Skeletal muscle satellite cell (primary cell): Measurements from ENCODE around the gene KCNT1.

ENCODE experiments used
- H3K27me3 ChIP-seq: 2 replicates; pipeline ENCODE4 v1.7.0; 2013; ENCODE audit warnings: low read length; ENCODE audit not compliant: control insufficient read depth, insufficient read depth
- H3K36me3 ChIP-seq: 2 replicates; pipeline ENCODE4 v1.7.0; 2013; ENCODE audit warnings: mild to moderate bottlenecking, control low read depth, low read length; ENCODE audit not compliant: insufficient read depth
- H3K4me1 ChIP-seq: 2 replicates; pipeline ENCODE4 v1.7.0; 2013; ENCODE audit warnings: low read length; ENCODE audit not compliant: control insufficient read depth, insufficient read depth
- H3K4me2 ChIP-seq: 2 replicates; pipeline ENCODE4 v1.7.0; 2013; ENCODE audit warnings: mild to moderate bottlenecking, low read length
- H3K4me3 ChIP-seq: 2 replicates; pipeline ENCODE4 v1.7.0; 2013; ENCODE audit warnings: low read length
- H3K9ac ChIP-seq: 2 replicates; pipeline ENCODE4 v1.7.0; 2013; ENCODE audit warnings: mild to moderate bottlenecking, low read depth, low read length, moderate library complexity
- H3K9me3 ChIP-seq: replicated peaks from 2 replicates; pipeline ENCODE4 v1.7.0; 2013; ENCODE audit warnings: mild to moderate bottlenecking, control low read depth, low read length

The KCNT1 gene

DNA sequence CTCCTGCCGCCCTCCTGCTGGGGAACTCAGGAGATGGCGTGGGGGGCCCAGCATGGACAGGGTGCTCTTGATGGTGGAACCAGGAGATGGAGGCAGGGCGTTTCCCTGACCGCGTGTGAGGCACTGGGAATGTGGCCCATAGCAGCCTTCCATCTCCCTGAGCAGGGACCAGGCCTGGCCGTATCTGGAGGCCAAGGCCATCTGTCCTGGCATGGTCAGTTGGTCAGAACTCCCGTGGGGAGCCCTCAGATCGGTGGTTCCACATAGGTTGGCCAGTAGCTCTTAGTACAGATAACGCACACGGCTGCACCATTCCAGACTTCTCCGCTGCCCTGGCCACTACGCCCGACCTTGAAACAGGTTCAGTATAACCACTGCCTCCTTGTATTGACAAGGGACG lies 77.6 kb downstream of the KCNT1 start:
- H3K4me1 ChIP-seq, result no peaks in the 10 kb centered on the region
- no peak overlapping the region for H3K4me3 ChIP-seq
- H3K4me2 ChIP-seq, result no peak overlapping the region
- no peaks in the 10 kb centered on the region for H3K9me3 ChIP-seq
- H3K36me3 ChIP-seq, result no peaks in the 10 kb centered on the region
- H3K27me3 ChIP-seq, result peaks cover 3% of the 10 kb centered on the region
- H3K9ac ChIP-seq, result no peak overlapping the region

DNA sequence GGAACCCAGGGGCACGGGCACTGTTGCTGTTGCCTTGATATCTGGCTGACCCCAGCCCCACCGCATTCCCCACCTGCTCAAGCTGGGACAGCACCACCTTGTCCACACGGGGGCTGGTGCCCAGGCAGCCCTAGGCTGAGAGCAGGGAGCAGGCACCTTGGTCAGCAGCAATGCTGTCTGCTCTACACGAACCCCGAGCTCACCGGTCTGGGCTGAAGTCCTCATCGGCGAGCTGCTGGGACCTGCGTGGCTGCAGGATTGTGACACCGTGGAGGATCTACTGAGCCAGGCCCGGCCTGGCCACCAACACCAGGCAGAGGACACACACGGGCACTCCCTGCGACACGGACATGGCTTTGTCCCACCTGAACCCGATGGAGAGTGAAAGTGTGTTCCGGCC lies 78.1 kb downstream of the KCNT1 start:
- no peak overlapping the region for H3K9ac ChIP-seq
- H3K36me3 ChIP-seq, result no peaks in the 10 kb centered on the region
- H3K27me3 ChIP-seq, result peaks cover 3% of the 10 kb centered on the region
- no peak overlapping the region for H3K4me3 ChIP-seq
- H3K4me2 ChIP-seq, result no peak overlapping the region
- no peaks in the 10 kb centered on the region for H3K4me1 ChIP-seq
- no peaks in the 10 kb centered on the region for H3K9me3 ChIP-seq

DNA sequence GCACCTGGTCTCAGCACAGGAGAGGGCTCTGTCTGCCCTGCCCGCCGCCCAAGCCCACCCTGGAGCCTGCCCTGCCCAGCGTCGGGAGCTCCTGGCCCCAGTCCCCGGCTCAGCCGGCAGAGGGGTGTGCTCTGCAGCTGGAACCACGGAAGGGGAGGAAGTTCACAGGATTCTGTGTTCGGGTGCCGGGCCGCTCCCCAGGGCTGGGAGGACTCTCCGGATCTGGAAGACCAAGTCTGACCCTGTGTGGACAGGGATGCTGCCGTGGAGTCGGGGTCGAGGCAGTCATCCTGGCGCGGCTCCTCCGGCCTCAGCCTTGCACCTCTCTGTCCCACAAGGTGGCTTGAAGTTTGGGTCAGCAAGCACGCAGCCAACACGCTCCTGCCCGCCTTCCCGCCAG lies 78.6 kb downstream of the KCNT1 start:
- H3K9ac ChIP-seq, result no peak overlapping the region
- no peaks in the 10 kb centered on the region for H3K9me3 ChIP-seq
- H3K4me2 ChIP-seq, result no peak overlapping the region
- H3K27me3 ChIP-seq, result peaks cover 3% of the 10 kb centered on the region
- no peaks in the 10 kb centered on the region for H3K4me1 ChIP-seq
- H3K36me3 ChIP-seq, result no peaks in the 10 kb centered on the region
- H3K4me3 ChIP-seq, result no peak overlapping the region

GRCh38 chr9:135782946-135783345 lies 81.0 kb downstream of the KCNT1 start:
- no peaks in the 10 kb centered on the region for H3K4me1 ChIP-seq
- no peak overlapping the region for H3K4me2 ChIP-seq
- H3K36me3 ChIP-seq, result no peaks in the 10 kb centered on the region

DNA sequence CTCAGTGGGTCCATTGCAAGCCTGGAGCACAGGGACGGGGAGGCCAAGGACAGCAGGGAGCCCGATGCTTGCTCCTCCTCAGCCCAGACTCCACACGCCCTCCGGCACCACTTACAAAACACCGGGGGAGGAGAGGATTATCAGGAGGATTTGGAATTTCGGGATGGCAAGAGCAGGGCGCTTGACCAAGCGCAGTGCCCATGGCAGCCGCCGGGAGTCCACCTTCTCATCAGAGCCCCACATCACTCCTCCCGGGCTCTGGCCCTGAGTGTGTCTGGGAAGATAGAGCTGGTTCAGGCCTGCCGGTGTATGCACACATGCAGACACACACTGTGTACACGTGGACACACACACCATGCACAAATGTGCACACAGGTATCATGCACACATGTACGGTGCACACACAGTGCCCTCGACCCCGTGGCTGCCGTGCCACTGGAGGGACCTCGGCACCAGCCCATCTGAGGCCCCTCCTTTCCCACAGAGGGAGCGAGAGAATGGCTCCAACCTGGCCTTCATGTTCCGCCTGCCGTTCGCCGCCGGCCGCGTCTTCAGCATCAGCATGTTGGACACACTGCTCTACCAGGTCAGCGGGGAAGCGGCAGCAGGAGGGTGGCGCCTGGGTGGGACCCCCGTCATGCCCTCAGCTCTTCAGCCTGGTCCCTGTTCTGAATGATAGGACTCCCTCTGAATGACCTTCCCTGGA lies 81.7 kb downstream of the KCNT1 start:
- Histone ChIP-seq H3K36me3 (no peaks in the 10 kb centered on the region), H3K4me2 (no peak overlapping the region), H3K4me3 (no peak overlapping the region), H3K27me3 (peaks cover 20% of the 10 kb centered on the region), H3K9me3 (no peaks in the 10 kb centered on the region), H3K4me1 (no peaks in the 10 kb centered on the region), H3K9ac (no peak overlapping the region)

More at GRCh38 chr9:135782946-135783345, 81.0 kb downstream of the KCNT1 start:
- H3K9me3 ChIP-seq, result no peaks in the 10 kb centered on the region
- H3K27me3 ChIP-seq, result peaks cover 12% of the 10 kb centered on the region
- no peak overlapping the region for H3K9ac ChIP-seq
- H3K4me3 ChIP-seq, result no peak overlapping the region

DNA sequence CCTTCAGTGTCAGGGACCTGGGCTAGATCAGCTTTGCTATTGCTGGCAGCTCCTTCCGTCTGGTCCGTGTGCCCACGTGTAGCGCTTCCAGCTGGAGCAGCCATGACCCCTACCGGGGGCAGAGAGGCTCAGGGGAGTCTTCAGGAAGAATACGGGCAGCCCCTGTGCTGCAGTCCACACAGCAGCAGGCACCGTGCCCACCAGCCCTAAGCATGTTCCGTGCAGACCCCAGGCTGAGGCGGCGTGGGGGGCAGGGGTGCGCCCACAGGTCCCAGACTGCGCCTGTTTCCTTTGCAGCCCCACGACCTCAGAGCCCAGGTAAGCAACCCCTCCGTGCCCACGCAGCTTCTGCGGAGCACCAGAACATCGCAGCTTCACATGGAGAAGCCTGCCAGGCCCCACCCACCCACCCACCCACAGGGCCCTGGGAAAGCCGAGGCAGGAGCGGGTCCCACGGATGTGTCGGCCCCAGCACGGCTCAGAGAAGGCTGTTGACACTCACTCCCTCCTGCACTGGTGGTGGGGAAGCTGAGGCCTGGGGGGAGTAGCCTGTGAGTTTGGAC lies 83.1 kb downstream of the KCNT1 start:
- no peak overlapping the region for H3K4me3 ChIP-seq
- H3K9ac ChIP-seq, result no peak overlapping the region
- H3K27me3 ChIP-seq, result peaks cover 22% of the 10 kb centered on the region
- no peaks in the 10 kb centered on the region for H3K9me3 ChIP-seq
- no peaks in the 10 kb centered on the region for H3K4me1 ChIP-seq
- H3K4me2 ChIP-seq, result no peak overlapping the region
- H3K36me3 ChIP-seq, result no peaks in the 10 kb centered on the region

DNA sequence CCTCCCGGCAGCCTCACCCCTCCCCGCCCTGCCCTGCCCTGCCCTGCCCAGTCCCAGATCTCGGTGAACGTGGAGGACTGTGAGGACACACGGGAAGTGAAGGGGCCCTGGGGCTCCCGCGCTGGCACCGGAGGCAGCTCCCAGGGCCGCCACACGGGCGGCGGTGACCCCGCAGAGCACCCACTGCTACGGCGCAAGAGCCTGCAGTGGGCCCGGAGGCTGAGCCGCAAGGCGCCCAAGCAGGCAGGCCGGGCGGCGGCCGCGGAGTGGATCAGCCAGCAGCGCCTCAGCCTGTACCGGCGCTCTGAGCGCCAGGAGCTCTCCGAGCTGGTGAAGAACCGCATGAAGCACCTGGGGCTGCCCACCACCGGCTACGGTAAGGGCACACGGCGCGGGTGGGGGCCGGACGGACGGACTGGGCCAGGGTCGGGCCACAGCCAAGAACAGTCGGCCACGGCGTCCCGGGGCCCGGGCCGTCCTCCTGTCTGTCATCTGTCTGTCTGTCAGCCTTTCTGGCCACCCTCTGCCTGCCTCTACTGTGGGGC lies 84.2 kb downstream of the KCNT1 start:
- H3K4me2 ChIP-seq, result no peak overlapping the region
- H3K9ac ChIP-seq, result no peak overlapping the region
- peaks cover 22% of the 10 kb centered on the region for H3K27me3 ChIP-seq
- H3K4me1 ChIP-seq, result no peaks in the 10 kb centered on the region
- H3K9me3 ChIP-seq, result no peaks in the 10 kb centered on the region
- H3K36me3 ChIP-seq, result no peaks in the 10 kb centered on the region
- no peak overlapping the region for H3K4me3 ChIP-seq

DNA sequence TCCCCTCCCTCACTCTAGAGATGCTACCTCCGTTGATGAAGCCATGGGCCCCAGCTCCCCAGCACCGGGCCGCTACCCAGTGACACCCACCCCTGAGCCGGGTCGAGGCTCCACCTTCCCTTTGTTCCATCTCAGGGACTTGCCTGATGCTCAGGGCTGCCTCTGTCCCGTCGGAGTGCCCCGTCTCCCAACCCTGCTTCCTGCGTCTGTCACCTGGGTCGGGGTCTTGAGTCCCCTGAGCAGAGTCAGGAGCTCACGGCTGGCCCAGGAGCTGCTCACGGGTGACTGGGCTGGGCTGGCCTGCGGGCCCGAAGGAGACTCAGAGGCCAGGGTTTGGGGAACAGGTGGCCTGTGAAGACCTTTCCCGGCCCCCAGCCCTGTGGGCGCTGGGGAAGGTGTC lies 85.3 kb downstream of the KCNT1 start:
- Histone ChIP-seq H3K9me3 (no peaks in the 10 kb centered on the region), H3K36me3 (no peaks in the 10 kb centered on the region), H3K4me3 (no peak overlapping the region), H3K27me3 (peaks cover 21% of the 10 kb centered on the region), H3K4me2 (no peak overlapping the region), H3K4me1 (no peaks in the 10 kb centered on the region), H3K9ac (no peak overlapping the region)

DNA sequence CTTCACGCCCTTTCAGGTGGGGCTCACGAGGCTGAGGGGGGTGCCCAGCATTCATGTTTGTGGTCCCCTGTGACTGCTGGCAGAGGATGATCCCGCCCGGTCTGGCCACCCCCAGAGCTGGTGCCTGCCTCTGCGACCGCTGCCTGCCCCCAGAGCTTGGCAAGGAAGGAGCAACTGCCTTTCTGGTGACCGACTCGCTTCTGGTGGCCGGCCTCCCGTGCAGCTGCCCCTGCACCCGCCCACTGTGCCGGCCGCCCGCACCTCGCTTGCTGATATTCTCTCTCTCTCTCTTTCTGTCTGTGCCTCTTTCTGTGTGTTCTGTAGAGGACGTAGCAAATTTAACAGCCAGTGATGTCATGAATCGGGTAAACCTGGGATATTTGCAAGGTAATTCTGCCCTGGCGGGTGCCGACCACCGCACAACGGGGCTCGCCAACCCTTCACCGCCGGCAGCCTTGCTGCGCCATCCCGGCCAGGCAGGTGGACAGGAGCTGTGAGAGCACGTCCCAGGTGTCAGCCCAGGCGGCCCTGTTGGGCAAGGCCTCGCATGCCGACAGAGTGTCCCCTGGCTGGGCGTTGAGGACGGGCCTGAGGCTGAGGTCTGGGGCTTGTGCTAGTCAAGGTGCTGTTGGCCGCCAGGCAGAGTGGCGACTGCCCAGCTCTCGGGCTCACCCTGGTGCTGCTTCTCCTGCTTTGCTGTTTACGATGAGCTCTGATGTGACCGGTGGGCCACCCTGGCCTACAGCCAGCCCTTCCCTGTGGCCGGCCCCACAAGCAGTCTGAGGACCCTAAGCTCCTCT lies 86.0 kb downstream of the KCNT1 start:
- Histone ChIP-seq H3K4me1 (no peaks in the 10 kb centered on the region), H3K36me3 (no peaks in the 10 kb centered on the region), H3K27me3 (peaks cover 19% of the 10 kb centered on the region), H3K4me2 (no peak overlapping the region), H3K4me3 (no peak overlapping the region), H3K9me3 (no peaks in the 10 kb centered on the region), H3K9ac (no peak overlapping the region)

DNA sequence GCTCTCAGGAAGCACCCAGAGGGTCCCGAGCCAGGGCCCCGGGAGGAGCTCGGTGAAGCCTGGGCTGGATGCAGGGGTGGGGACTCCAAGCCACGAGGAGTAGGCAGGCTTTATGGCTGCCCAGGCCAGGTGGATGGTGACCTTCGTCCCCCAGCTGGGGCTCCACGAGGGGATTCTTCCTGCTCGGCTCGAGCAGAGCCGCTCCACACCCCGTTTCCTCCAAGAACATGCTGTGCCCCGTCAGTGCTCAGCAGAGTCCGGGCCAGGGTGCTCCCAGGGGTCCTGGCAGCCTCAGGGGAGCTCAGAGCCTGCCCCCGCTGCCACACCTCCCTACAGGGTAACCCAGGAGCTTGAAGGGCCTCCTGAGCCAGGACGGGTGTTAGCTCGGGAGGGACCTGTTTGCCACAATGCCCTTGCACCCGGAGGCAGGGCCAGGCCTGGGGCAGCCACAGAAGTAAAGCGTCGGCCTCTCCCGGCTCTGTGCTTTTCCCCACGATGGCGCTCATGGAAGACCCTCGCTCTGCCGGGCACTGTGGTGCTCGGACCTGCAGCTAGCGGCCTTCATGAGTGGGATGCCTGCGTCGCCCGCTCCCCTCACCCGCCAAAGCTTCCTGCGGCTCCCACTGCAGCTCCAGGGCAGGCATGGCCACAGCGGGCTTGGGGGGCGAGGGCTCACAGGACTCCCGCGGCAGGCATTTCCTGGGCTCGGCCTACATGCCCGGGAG lies 86.8 kb downstream of the KCNT1 start:
- no peaks in the 10 kb centered on the region for H3K4me1 ChIP-seq
- no peak overlapping the region for H3K4me2 ChIP-seq
- H3K36me3 ChIP-seq, result no peaks in the 10 kb centered on the region
- no peak overlapping the region for H3K4me3 ChIP-seq
- no peaks in the 10 kb centered on the region for H3K9me3 ChIP-seq
- peaks cover 19% of the 10 kb centered on the region for H3K27me3 ChIP-seq
- H3K9ac ChIP-seq, result no peak overlapping the region

GRCh38 chr9:135789838-135790291 lies 87.9 kb downstream of the KCNT1 start:
- Histone ChIP-seq H3K9ac (no peak overlapping the region), H3K27me3 (peaks cover 27% of the 10 kb centered on the region), H3K4me2 (no peak overlapping the region), H3K4me1 (no peaks in the 10 kb centered on the region), H3K4me3 (no peak overlapping the region), H3K9me3 (no peaks in the 10 kb centered on the region), H3K36me3 (no peaks in the 10 kb centered on the region)
